HG03103 (cell line): ENCODE data around the gene NXN.
"Not testable (repeated sequence)": the region's sequence is repeated elsewhere in the genome, so short reads cannot be mapped to it uniquely, and the experiment has no call there.

Experiments used
- ATAC-seq: cut with Tn5 transposase; IDR thresholded peaks from one replicate; pipeline ENCODE4 v1.9.1; 2021; ENCODE audit warnings: low read depth; ENCODE audit not compliant: unreplicated experiment

The NXN gene

GRCh38 chr17:752002-752619 lies 227.5 kb downstream of the NXN start, which contains the start of gene GEMIN4:
GEMIN4 (minus strand) TSS chr17:752264; CDS start chr17:752142, 122 bp downstream.
- ATAC-seq = peak; percentile 76

- ATAC-seq = peak; percentile 28
Observed at GRCh38 chr17:751269-752001, 228.1 kb downstream of the NXN start.

GRCh38 chr17:750431-751037 lies 229.0 kb downstream of the NXN start:
- ATAC-seq = no peak

GRCh38 chr17:749359-749758 lies 230.2 kb downstream of the NXN start:
- not testable (repeated sequence) for ATAC-seq
